HG02763 (cell line): ENCODE data around the gene RIMS1.
"Not testable (repeated sequence)": the region's sequence is repeated elsewhere in the genome, so short reads cannot be mapped to it uniquely, and the experiment has no call there.

Experiments
- ATAC-seq: cut with Tn5 transposase; IDR thresholded peaks from one replicate; pipeline ENCODE4 v1.9.1; 2021; ENCODE audit warnings: mild to moderate bottlenecking, moderate library complexity; ENCODE audit not compliant: unreplicated experiment

Gene RIMS1

GRCh38 chr6:72322771-72323170 is 436.4 kb downstream of the RIMS1 start:
- no peak for ATAC-seq

GRCh38 chr6:72324591-72324990 is 438.2 kb downstream of the RIMS1 start:
- ATAC-seq, result no peak

- no peak for ATAC-seq
These were observed 442.4 kb downstream of the RIMS1 start for GRCh38 chr6:72328775-72329174.

DNA sequence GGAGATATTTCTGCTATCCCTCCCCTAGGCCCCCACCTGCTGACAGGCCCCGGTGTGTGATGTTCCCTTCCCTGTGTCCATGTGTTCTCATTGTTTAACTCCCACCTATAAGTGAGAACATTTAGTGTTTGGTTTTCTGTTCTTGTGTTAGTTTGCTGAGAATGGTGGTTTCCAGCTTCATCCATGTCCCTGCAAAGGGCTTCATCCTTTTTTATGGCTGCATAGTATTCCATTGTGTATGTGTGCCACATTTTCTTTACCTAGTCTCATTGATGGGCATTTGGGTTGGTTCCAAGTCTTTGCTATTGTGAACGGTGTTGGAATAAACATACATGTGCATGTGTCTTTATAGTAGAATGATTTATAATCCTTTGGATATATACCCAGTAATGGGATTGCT is 448.9 kb downstream of the RIMS1 start:
- not testable (repeated sequence) for ATAC-seq

DNA sequence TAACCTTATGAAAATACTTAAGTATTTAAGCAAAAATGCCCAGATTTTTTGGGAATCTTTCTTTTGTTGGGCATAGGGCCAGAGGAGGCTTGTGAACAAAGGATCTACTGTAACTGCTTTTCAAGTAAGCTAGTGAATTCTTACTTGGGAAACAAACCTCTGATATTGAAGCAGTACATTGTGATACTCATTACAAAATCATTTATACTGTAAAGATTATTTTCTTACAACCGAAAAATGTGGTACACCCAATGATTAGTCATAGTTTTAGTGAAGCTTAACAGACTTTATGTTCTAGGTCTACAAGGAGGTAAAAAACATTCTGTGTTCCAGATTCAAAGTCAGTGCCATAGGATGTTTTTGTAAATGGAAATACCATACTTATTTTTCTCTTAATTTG is 462.6 kb downstream of the RIMS1 start:
- no peak for ATAC-seq

DNA sequence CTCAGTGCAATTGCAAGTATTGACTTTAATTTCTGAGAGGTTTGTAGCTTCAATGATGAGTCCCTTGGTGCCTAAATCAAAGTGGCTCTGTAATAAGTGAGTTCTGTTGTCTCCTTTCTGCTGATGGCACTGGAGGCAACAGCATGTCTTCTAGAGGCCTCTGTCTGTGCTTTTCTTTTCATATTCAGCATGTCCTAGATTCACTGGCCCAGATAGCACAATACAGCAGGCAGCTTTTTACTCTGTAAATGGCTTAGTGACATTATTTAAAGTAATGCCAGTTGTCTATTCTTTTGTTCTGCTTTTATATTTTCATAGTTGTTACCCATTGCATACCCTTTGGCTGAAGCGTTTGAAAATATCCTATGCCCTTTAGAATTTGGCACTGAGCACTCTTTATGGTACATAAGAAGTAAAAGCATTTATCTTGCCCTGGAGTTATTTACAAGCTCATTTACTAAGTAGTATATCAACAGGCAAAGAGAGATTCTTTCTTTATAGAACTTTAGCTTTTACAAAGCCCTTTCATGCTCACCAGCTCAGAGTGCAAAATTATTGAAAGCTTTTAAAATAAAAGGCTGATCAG is 464.0 kb downstream of the RIMS1 start:
- ATAC-seq, result no peak

DNA sequence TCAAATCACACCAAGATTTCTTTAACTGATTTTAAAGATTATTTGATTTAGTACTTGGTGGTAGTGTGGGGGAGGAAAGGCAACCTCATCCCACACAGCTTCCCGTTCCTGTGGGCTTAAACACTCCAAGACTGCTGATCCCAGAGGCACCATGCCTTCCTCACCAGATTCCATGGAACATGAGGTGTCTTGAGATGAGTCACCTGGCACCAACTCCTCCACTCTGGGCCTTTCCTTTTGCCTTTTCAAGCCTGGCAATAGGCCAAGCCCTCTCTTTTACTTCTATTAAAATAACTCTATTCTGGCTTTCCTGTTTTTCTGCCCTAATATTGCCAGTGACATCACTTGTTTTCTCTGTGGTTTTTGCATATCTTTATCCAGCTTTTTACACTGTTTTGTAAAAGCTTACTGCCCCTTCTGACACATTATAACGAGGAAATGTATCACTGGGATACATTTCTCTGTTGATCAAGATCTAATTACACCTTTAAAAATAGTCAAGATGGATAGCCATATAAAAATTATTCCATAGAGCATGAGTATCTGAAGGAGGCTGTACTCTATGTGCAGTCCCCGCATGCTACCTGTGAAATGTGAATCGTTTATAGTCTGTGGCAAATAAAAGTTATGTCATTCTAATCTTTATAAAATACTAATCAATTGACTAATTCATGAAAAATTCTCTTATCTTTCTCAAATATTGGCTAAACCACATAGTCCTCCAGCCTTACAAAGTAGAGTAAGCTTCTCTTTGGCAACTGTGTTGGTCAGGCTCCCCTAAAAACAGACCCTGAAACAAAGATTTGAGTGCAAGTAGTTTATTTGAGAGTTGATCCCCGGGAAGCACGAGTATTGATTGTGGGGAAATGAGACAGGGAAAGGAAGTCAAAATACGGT is 477.7 kb downstream of the RIMS1 start:
- ATAC-seq, result no peak

- ATAC-seq, result no peak
These were observed 479.4 kb downstream of the RIMS1 start for GRCh38 chr6:72365773-72366172.

GRCh38 chr6:72367439-72367838 is 481.1 kb downstream of the RIMS1 start:
- ATAC-seq, result no peak

- no peak for ATAC-seq
These were observed 485.1 kb downstream of the RIMS1 start for GRCh38 chr6:72371473-72371872.

GRCh38 chr6:72374172-72374571 is 487.8 kb downstream of the RIMS1 start:
- no peak for ATAC-seq

DNA sequence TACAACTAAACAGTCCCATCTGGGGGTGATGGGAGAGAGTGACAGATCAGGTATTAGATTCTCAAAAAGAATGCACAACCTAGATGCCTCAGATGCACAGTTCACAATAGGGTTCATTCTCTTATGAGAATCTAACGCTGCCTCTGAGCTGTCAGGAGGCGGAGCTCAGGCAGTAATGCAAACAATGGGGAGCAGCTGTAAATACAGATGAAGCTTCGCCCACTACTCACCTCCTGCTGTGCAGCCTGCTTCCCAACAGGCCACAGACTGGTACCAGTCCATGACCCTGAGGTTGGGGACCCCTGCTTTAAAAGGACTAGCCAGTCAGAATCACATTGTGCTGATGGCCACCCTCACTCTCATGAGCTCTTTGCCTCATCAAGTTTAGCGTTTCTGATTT is 488.5 kb downstream of the RIMS1 start:
- no peak for ATAC-seq

DNA sequence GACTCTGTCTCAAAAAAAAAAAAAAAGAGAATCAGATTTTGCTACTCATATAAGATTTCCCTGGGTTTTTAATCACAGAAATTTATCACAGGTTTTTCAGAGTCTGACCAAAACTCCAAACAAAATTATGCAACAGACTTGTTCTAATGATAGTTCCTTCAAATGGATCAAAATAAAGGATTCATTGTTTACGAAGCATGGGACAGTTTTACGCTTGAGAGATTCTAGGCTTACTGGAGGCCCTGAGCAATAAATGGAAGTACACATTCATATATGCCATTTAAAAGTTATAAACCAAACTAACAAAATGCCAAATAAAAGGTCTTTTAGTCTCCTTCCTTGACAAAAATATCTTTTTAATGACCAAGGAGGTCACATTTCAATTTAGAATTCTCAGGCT is 490.4 kb downstream of the RIMS1 start:
- no peak for ATAC-seq

- ATAC-seq, result no peak
These were observed 494.7 kb downstream of the RIMS1 start for GRCh38 chr6:72381076-72381475.

DNA sequence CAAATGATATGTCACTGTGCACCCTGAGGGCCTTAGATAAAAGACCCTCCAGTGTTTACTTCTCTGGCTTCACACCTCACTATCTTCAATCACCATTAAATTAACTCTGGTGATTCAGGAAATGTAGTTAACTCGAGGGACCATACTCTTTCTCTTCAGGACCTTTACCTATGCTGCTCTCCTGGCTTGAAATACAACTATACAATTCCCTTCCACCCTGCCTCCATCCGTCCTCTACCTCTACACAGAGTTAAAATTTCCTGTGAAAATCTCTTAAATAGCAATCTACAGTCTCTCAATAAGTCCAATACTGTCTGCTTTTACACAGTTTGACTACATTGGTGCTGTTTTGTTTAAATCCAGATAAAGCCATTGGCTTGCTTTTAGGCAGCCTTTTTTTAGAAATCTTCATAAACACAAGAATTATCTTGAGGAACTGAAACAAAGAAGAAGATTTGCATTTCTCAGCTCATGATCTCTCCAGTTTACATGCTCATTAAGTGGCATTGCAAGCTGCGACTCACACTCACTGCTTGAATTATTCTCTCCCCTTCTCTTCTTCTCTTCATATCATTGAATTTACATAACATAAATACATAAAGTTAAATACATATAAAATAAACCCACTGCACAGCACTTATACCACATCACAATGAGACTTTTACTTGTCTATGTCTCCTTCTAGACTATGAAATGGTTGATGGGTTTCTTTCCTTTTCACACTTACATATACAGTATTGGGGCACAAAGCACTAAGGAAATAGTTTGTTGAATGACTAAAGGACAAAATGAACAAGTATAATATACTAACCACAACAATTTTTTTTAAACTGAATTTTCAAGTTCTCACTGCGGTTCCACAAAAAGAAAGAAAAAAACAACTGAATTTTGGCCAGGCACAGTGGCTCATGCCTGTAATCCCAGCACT is 496.5 kb downstream of the RIMS1 start:
- ATAC-seq, result peak; percentile 97

- no peak for ATAC-seq
These were observed 500.0 kb downstream of the RIMS1 start for GRCh38 chr6:72386324-72386723.

DNA sequence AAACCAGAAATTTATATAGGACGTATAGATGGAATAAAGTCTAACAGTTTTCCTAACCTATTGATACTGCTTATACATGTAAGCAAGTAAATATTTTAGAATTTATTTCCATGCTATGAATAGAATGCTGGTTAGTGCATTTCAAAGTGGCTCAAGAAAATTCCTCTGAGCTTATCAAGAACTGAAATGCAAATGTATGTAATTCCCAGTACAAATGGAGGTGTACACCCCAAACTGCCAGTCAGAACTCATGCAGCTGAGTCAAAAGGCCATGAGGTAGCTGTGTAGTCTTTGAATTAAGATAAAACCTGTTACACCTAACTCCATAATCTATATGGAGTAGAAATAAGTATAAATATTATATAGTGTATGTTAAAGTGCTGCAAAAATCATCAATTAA is 503.3 kb downstream of the RIMS1 start:
- ATAC-seq, result no peak

GRCh38 chr6:72390548-72390947 is 504.2 kb downstream of the RIMS1 start:
- ATAC-seq, result no peak

DNA sequence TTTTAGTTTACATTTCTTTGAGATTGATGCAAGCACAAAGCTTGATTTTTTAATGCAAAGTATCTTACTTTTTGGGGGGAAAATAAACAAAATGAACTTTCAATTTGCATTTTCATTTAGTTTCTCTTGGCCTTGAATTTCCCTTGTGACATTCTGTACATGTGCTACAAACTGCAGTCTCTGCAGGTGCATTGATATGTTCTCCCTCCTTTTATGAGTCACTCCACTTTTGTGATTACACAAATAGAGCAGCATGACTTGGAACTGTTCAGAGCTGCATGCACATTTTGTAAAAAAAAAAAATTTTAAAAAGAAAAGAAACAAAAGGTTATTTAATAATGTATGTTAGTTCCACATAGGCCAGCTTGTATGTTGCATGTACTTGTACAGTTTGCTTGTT is 515.5 kb downstream of the RIMS1 start:
- no peak for ATAC-seq

DNA sequence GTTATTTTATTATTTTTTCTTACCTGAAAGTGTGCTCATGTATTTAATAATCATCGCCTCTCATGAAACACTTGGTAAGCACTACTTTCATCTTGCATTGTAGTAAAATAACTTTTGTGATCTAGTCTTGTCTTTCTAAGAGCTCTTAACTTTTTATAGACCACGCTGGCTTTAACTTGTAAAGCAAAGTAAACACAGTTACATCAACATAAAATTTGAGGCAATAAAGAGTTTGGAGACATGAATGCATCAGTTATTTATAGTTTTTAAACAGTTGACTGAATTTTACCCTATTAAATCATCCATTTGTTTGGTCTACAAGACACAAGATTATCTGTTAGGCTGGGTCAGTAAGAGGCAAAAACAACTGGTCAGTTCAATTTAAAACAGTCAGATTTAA is 517.1 kb downstream of the RIMS1 start:
- ATAC-seq, result no peak

DNA sequence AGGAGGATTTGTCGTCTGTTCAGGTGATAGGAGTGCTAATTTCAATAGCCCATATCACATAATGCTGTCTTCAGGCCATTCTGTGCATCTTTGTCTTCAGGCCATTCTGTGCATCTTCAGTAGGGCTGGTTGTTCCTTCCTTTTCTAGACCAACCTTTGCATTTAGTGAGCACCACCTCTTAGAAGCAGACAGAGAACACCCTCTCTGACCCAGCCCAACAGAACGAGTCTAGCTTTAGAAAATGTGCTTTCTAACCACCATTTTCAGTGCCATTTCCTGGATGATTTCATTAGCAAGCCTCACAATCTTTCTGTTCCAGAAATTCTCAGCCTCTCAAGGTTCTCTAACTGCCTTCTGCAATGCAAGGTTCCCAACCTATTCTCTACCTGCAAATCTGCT is 520.2 kb downstream of the RIMS1 start:
- ATAC-seq, result peak; percentile 67
